Neuronal stem cell (in vitro differentiated cells): Measurements from ENCODE around the gene MUCL3.
"Not testable (repeated sequence)": the region's sequence is repeated elsewhere in the genome, so short reads cannot be mapped to it uniquely, and the experiment has no call there.

Experiments
- DNase-seq: peaks from one replicate; pipeline ENCODE4 v3.0.0-alpha.2; 2013; ENCODE audit warnings: low spot score
- H2AFZ ChIP-seq: one replicate; pipeline ENCODE4 v1.6.1; 2013; ENCODE audit warnings: mild to moderate bottlenecking, low read length, inconsistent platforms
- H2AK5ac ChIP-seq: 2 replicates; pipeline ENCODE4 v1.6.1; 2013; ENCODE audit warnings: low read depth, mild to moderate bottlenecking, inconsistent platforms, low read length, moderate library complexity, mixed read lengths
- H2BK120ac ChIP-seq: 2 replicates; pipeline ENCODE4 v1.6.1; 2013; ENCODE audit warnings: low read depth, mild to moderate bottlenecking, inconsistent platforms, low read length, moderate library complexity, mixed read lengths
- H2BK12ac ChIP-seq: one replicate; pipeline ENCODE4 v1.6.1; 2013; ENCODE audit warnings: low read length, inconsistent platforms
- H2BK15ac ChIP-seq: 2 replicates; pipeline ENCODE4 v1.6.1; 2013; ENCODE audit warnings: mild to moderate bottlenecking, low read length, inconsistent platforms, mixed read lengths
- H2BK5ac ChIP-seq: one replicate; pipeline ENCODE4 v1.6.1; 2013; ENCODE audit warnings: inconsistent platforms, mild to moderate bottlenecking, low read length, moderate library complexity
- H3K14ac ChIP-seq: one replicate; pipeline ENCODE4 v1.6.1; 2013; ENCODE audit warnings: low read length, inconsistent platforms
- H3K18ac ChIP-seq: 2 replicates; pipeline ENCODE4 v1.6.1; 2013; ENCODE audit warnings: low read length, inconsistent platforms
- H3K23ac ChIP-seq: 2 replicates; pipeline ENCODE4 v1.6.1; 2013; ENCODE audit warnings: low read depth, mild to moderate bottlenecking, mixed read lengths, low read length, inconsistent platforms; ENCODE audit not compliant: poor library complexity
- H3K27ac ChIP-seq: replicated peaks from 3 replicates; pipeline ENCODE4 v1.5.1; 2013; ENCODE audit warnings: low read length, inconsistent platforms
- H3K27me3 ChIP-seq, 3 experiments: 2 replicates each; pipeline ENCODE4 v1.6.1; 2013; ENCODE audit warnings: low read length in 3 of 3, mild to moderate bottlenecking in 2 of 3, inconsistent platforms in 1 of 3, low read depth in 1 of 3, mixed read lengths in 1 of 3, moderate library complexity in 1 of 3; ENCODE audit not compliant: control insufficient read depth in 3 of 3, insufficient read depth in 3 of 3
- H3K36me3 ChIP-seq, 2 donors: replicated peaks in 1 of 2; 2 replicates each; pipeline ENCODE4 v1.6.1; 2013; ENCODE audit warnings: low read length in 2 of 2; ENCODE audit not compliant: control insufficient read depth in 2 of 2, insufficient read depth in 2 of 2
- H3K4ac ChIP-seq: 2 replicates; pipeline ENCODE4 v1.6.1; 2013; ENCODE audit warnings: inconsistent platforms, mild to moderate bottlenecking, low read length, moderate library complexity
- H3K4me1 ChIP-seq, 2 donors: 1 replicate in 1 of 2; 2 replicates in 1 of 2; pipeline ENCODE4 v1.6.1; 2013; ENCODE audit warnings: low read length in 2 of 2, low read depth in 1 of 2; ENCODE audit not compliant: control insufficient read depth in 2 of 2, insufficient read depth in 1 of 2
- H3K4me2 ChIP-seq: one replicate; pipeline ENCODE4 v1.6.1; 2013; ENCODE audit warnings: mild to moderate bottlenecking, low read length, inconsistent platforms; ENCODE audit not compliant: insufficient read depth, poor library complexity, severe bottlenecking
- H3K4me3 ChIP-seq, 2 donors: 2 replicates each; pipeline ENCODE4 v1.5.1; 2013; ENCODE audit warnings: low read length in 2 of 2, mild to moderate bottlenecking in 2 of 2, inconsistent platforms in 1 of 2, moderate library complexity in 1 of 2
- H3K79me1 ChIP-seq: one replicate; pipeline ENCODE4 v1.6.1; 2013; ENCODE audit warnings: low read depth, mild to moderate bottlenecking, inconsistent platforms, low read length, moderate library complexity
- H3K9ac ChIP-seq: one replicate; pipeline ENCODE4 v1.6.1; 2013; ENCODE audit warnings: mild to moderate bottlenecking, low read depth, low read length, inconsistent platforms; ENCODE audit not compliant: poor library complexity
- H3K9me3 ChIP-seq, 2 donors: replicated peaks in 1 of 2; 2 replicates each; pipeline versions ENCODE3 to v1.6.1; 2013; ENCODE audit warnings: low read length in 2 of 2, mild to moderate bottlenecking in 2 of 2, inconsistent platforms in 1 of 2, low read depth in 1 of 2, mixed read lengths in 1 of 2, moderate library complexity in 1 of 2; ENCODE audit not compliant: control insufficient read depth in 2 of 2, insufficient read depth in 1 of 2
- H4K8ac ChIP-seq: one replicate; pipeline ENCODE4 v1.6.1; 2013; ENCODE audit warnings: low read depth, mild to moderate bottlenecking, inconsistent platforms, low read length, moderate library complexity
- H4K91ac ChIP-seq: one replicate; pipeline ENCODE4 v1.6.1; 2013; ENCODE audit warnings: low read length, low read depth, mild to moderate bottlenecking, inconsistent platforms; ENCODE audit not compliant: poor library complexity
- WGBS, 2 donors: extraction: QIAGEN DNeasy Blood & Tissue Kit; methylation state at CpG; one replicate each; pipeline ENCODE4 v1.1.7; 2013; ENCODE audit warnings: missing lambda C conversion rate in 2 of 2, mixed read lengths in 1 of 2; ENCODE audit not compliant: insufficient read length in 2 of 2, insufficient replicate concordance in 1 of 2; ENCODE audit errors: extremely low coverage in 2 of 2; 5-methylcytosine and 5-hydroxymethylcytosine counted together

The MUCL3 gene

DNA sequence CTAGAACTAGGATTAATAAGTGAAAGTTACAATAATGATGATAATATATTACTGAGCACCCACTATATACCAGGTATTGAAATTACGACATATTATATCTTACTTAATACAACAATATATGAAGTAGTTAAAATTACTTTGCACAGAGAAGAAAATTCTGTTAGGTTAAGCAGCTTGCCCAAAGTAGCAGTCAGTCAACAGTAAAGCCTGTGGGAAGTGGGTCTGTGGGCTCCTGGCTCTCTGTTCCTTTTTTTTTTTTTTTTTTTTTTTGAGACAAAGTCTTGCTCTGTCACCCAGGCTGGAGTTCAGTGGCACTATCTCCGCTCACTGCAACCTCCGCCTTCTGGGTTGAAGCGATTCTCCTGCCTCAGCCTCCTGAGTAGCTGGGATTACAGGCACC is 37.5 kb upstream of the MUCL3 start:
- peaks cover 0 to 2% of the 10 kb centered on the region in 2 donors for H3K4me1 ChIP-seq

DNA sequence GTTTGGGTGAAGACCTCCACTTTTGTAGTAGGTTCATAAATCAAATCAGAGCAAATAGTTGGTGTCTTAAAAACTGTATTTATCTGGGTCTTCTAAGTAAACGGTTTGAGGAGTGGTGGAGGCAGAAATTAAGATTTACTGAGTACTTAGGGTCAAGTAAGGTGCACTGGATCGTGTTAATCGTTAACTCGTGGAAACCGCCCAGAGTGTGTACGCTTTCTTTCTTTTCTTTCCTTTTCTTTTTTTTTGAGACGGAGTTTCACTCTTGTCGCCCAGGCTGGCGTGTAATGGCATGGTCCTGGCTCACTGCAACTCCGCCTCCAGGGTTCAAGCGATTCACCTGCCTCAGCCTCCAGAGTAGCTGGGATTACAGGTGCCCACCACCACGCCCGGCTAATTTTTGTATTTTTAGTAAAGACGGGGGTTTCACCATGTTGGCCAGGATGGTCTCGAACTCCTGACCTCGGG is 33.4 kb upstream of the MUCL3 start:
- Histone ChIP-seq H2AFZ (peak overlapping the region; percentile 78), H3K4me3 (peak overlapping the region; percentile 74 to 90), H3K4me2 (peak overlapping the region; percentile 58), H3K9ac (peak overlapping the region; percentile 47), H3K36me3 (peaks cover 20 to 32% of the 10 kb centered on the region in 2 donors)
- H2BK5ac ChIP-seq, H2BK15ac ChIP-seq, H3K79me1 ChIP-seq, H3K4ac ChIP-seq, H3K27me3 ChIP-seq, H3K18ac ChIP-seq, H2AK5ac ChIP-seq, H3K27ac ChIP-seq, H3K14ac ChIP-seq, H4K91ac ChIP-seq, H2BK12ac ChIP-seq, H3K23ac ChIP-seq, H3K9me3 ChIP-seq, H2BK120ac ChIP-seq, DNase-seq, H4K8ac ChIP-seq, H3K4me1 ChIP-seq: not testable (repeated sequence)
- no CpG with 5 or more reads among the region's 16 CpGs for WGBS, 2 donors

More for the DNA sequence above, 37.5 kb upstream of the MUCL3 start:
- H3K18ac ChIP-seq: no peak overlapping the region
- no peak overlapping the region for H2BK5ac ChIP-seq
- no peak overlapping the region for H2BK15ac ChIP-seq
- no peak overlapping the region for H3K14ac ChIP-seq
- no peak overlapping the region for H4K91ac ChIP-seq
- no peak overlapping the region for H2AK5ac ChIP-seq
- no peak overlapping the region for H2BK120ac ChIP-seq
- no peak overlapping the region for H3K27ac ChIP-seq
- no peak overlapping the region for H3K4me2 ChIP-seq
- H3K79me1 ChIP-seq: no peaks in the 10 kb centered on the region
- no peak overlapping the region for H2AFZ ChIP-seq
- no peaks in the 10 kb centered on the region for H3K27me3 ChIP-seq
- H4K8ac ChIP-seq: no peak overlapping the region
- peaks cover 20 to 27% of the 10 kb centered on the region in 2 donors for H3K36me3 ChIP-seq
- no CpG with 5 or more reads among the region's 4 CpGs for WGBS, 2 donors
- no peaks in the 10 kb centered on the region for H3K9me3 ChIP-seq
- no peak overlapping the region for H3K23ac ChIP-seq
- H2BK12ac ChIP-seq: no peak overlapping the region
- no peak overlapping the region for H3K9ac ChIP-seq
- DNase-seq: no peak
- no peak overlapping the region for H3K4ac ChIP-seq
- no peak overlapping the region for H3K4me3 ChIP-seq

DNA sequence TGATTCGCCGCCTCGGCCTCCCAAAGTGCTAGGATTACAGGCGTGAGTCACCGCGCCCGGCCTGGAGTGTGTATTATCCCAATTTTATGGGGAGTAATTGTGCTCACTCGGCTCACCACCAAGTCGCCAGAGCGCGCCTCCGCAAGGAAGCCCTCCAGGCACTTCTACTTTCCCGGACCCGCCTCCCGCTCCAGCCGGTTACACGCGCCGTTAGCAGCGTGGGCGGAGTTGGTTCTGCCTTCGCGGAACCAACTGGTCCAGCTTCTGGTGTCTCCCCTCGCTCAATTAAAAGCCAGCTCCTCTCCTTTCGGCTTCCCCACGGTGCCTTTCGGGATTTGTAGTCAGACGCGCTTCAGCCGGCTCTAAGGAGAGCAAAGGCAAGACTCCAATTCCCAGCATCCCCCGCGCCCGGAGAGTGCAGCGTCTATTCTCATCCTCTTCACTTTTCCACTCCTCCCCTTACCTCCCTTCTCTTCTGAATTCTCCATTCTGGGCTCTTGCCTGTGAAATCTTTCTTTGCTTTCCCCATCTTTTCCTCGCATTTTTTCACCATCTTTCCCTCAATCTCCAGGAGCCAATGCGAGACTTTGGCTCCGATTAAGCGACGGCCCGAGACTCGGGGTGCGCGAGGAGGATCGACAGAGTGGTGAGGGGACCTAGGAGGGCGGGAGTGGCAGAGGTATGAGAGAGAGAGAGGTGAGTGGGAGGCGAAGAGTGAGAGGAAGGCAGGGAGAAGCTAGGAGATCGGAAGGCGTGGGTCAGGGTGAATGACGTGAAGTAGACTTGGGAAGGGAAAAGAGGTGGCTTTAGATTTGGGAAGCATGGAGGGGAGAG is 32.8 kb upstream of the MUCL3 start, which contains the start of gene GTF2H4:
Gene GTF2H4, plus strand, starts transcription at position 450 of the 834 bp plus-strand sequence.
- peaks cover 23 to 39% of the 10 kb centered on the region in 2 donors for H3K36me3 ChIP-seq
- H3K4me1 ChIP-seq: peaks cover 5 to 7% of the 10 kb centered on the region in 2 donors
- H3K14ac ChIP-seq: no peak within 1 kb of the TSS
- H3K27me3 ChIP-seq: no peaks in the 10 kb centered on the region
- H3K4me2 ChIP-seq: peak within 1 kb of the TSS; percentile 68
- H3K18ac ChIP-seq: peak within 1 kb of the TSS; percentile 48
- peaks cover 8% of the 10 kb centered on the region for H3K79me1 ChIP-seq
- no peaks in the 10 kb centered on the region for H3K9me3 ChIP-seq
- no peak within 1 kb of the TSS for H2BK120ac ChIP-seq
- H4K91ac ChIP-seq: no peak within 1 kb of the TSS
- DNase-seq: peak; percentile 93
- H3K23ac ChIP-seq: no peak within 1 kb of the TSS
- H2AK5ac ChIP-seq: no peak within 1 kb of the TSS
- H2AFZ ChIP-seq: peak within 1 kb of the TSS; percentile 91
- H2BK5ac ChIP-seq: no peak within 1 kb of the TSS
- H3K9ac ChIP-seq: peak within 1 kb of the TSS; percentile 95
- no CpG with 5 or more reads among the region's 49 CpGs for WGBS, 2 donors
- H3K4me3 ChIP-seq: peak within 1 kb of the TSS; percentile 90 to 93
- H2BK12ac ChIP-seq: no peak within 1 kb of the TSS
- H2BK15ac ChIP-seq: no peak within 1 kb of the TSS
- no peak within 1 kb of the TSS for H4K8ac ChIP-seq
- H3K27ac ChIP-seq: no peak within 1 kb of the TSS
- H3K4ac ChIP-seq: no peak within 1 kb of the TSS

DNA sequence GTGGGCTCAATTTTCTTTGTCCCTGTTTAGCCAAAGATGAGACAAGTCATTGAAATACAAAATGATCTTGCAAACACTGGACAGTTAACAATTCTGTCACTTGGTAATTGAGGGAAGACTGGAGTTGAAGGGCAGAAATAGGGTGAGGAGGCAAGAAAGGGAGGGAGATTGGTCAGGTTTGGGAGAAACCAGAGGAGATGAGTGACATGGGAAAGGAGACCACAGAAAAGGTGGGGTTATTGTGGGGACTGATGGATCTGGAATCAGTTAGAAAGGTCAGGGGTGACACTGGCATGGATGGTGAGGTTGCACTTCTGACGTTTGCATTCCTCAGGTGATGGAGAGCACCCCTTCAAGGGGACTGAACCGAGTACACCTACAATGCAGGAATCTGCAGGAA is 32.1 kb upstream of the MUCL3 start:
- H3K23ac ChIP-seq: no peak overlapping the region
- WGBS, 2 donors: no CpG with 5 or more reads among the region's 2 CpGs

More for the DNA sequence above, 32.1 kb upstream of the MUCL3 start:
- H2BK5ac ChIP-seq: no peak overlapping the region
- peaks cover 5 to 8% of the 10 kb centered on the region in 2 donors for H3K4me1 ChIP-seq
- H4K91ac ChIP-seq: no peak overlapping the region
- no peak overlapping the region for H3K18ac ChIP-seq
- peaks cover 8% of the 10 kb centered on the region for H3K79me1 ChIP-seq
- peak overlapping the region; percentile 68 for H3K4me2 ChIP-seq
- no peak for DNase-seq
- peak overlapping the region; percentile 91 for H2AFZ ChIP-seq
- H3K4ac ChIP-seq: no peak overlapping the region
- H3K9ac ChIP-seq: peak overlapping the region; percentile 95
- H2BK12ac ChIP-seq: no peak overlapping the region
- H3K27me3 ChIP-seq: no peaks in the 10 kb centered on the region
- H2BK15ac ChIP-seq: no peak overlapping the region
- H3K36me3 ChIP-seq: peaks cover 27 to 43% of the 10 kb centered on the region in 2 donors
- no peak overlapping the region for H3K27ac ChIP-seq
- H3K14ac ChIP-seq: no peak overlapping the region
- H2AK5ac ChIP-seq: no peak overlapping the region
- H4K8ac ChIP-seq: no peak overlapping the region
- H2BK120ac ChIP-seq: no peak overlapping the region
- H3K9me3 ChIP-seq: no peaks in the 10 kb centered on the region
- peak overlapping the region; percentile 90 to 93 for H3K4me3 ChIP-seq
